MM.1S (cell line): ENCODE data around the gene C9orf153.

ENCODE experiments used
- DNase-seq: peaks from one replicate; pipeline ENCODE4 v3.0.0-alpha.2; 2015
- H2AFZ ChIP-seq: fragments of 300-600 bp; sonication (generic); 2 replicates; pipeline ENCODE4 v1.6.0; 2016; ENCODE audit warnings: antibody characterized with exemption, low read length
- H3F3A ChIP-seq: fragments of 300-600 bp; sonication (generic); 2 replicates; pipeline ENCODE4 v1.6.1; 2016; ENCODE audit warnings: mild to moderate bottlenecking, antibody characterized with exemption, low read length, moderate library complexity, mixed read lengths; ENCODE audit not compliant: insufficient read depth
- H3K27ac ChIP-seq: fragments of 300-600 bp; sonication (generic); 2 replicates; pipeline ENCODE4 v1.5.1; 2016; ENCODE audit warnings: mild to moderate bottlenecking, low read length
- H3K27me3 ChIP-seq: fragments of 300-600 bp; sonication (generic); replicated peaks from 2 replicates; pipeline ENCODE4 v1.6.0; 2016; ENCODE audit warnings: low read length; ENCODE audit not compliant: insufficient read depth
- H3K36me3 ChIP-seq: fragments of 300-600 bp; sonication (generic); replicated peaks from 2 replicates; pipeline ENCODE4 v1.6.1; 2016; ENCODE audit warnings: mild to moderate bottlenecking, low read length, mixed read lengths; ENCODE audit not compliant: insufficient read depth
- H3K4me1 ChIP-seq: fragments of 300-600 bp; sonication (generic); 2 replicates; pipeline ENCODE4 v1.6.1; 2016; ENCODE audit warnings: low read length, mixed read lengths
- H3K4me2 ChIP-seq: fragments of 300-600 bp; sonication (generic); 2 replicates; pipeline ENCODE4 v1.6.0; 2016; ENCODE audit warnings: low read depth, low read length
- H3K4me3 ChIP-seq: fragments of 300-600 bp; sonication (generic); 2 replicates; pipeline ENCODE4 v1.5.1; 2016; ENCODE audit warnings: low read length, mixed read lengths
- H3K79me2 ChIP-seq: fragments of 300-600 bp; sonication (generic); 2 replicates; pipeline ENCODE4 v1.6.1; 2016; ENCODE audit warnings: mixed run types, low read length, mixed read lengths
- H3K9ac ChIP-seq: fragments of 300-600 bp; sonication (generic); 2 replicates; pipeline ENCODE4 v1.6.1; 2016; ENCODE audit warnings: low read length, mixed read lengths
- H3K9me2 ChIP-seq: fragments of 300-600 bp; sonication (generic); replicated peaks from 2 replicates; pipeline ENCODE4 v1.6.1; 2016; ENCODE audit warnings: mild to moderate bottlenecking, low read length, mixed read lengths; ENCODE audit not compliant: insufficient read depth
- H3K9me3 ChIP-seq: fragments of 300-600 bp; sonication (generic); replicated peaks from 2 replicates; pipeline ENCODE4 v1.6.1; 2016; ENCODE audit warnings: mild to moderate bottlenecking, low read length, mixed read lengths; ENCODE audit not compliant: insufficient read depth
- H4K20me1 ChIP-seq: fragments of 300-600 bp; sonication (generic); 2 replicates; pipeline ENCODE4 v1.6.1; 2016; ENCODE audit warnings: mild to moderate bottlenecking, low read length, moderate library complexity, mixed read lengths; ENCODE audit not compliant: insufficient read depth
- EZH2 ChIP-seq: fragments of 300-600 bp; sonication (generic); optimal IDR thresholded peaks from 2 replicates; pipeline ENCODE3; 2017; ENCODE audit warnings: low read depth, mild to moderate bottlenecking, antibody characterized with exemption, low read length, mixed read lengths
- EZH2phosphoT487 ChIP-seq: fragments of 300-600 bp; sonication (generic); IDR thresholded peaks from 2 replicates; pipeline ENCODE4 v1.6.1; 2018; ENCODE audit warnings: antibody characterized with exemption, low read length
- TF ChIP-seq, protein P1 (sequence below): fragments of 300-600 bp; sonication (generic); IDR thresholded peaks from 2 replicates; pipeline ENCODE4 v1.5.1; 2016; ENCODE audit warnings: antibody characterized with exemption, low read length, mixed read lengths

The C9orf153 gene

DNA sequence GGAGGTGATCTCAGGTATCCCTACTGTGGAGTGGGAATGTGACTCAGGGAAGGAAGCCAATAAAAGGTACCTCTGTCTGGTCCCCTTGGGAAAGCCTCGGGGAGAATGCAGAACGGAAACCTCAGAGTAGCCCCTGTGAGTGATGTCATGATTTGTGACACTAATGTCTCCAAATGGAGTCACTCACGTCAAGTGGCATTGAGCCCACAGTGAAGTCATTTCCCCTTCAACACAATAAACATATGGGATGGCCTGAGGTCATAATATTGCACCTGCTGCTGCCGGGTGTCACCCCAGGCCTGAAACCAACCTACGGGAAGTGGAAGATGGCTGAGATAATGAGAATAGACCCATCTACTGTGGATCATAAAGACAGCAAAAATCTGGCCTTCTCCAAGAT, 84.2 kb downstream of the C9orf153 start:
- Histone ChIP-seq H3K9ac (no peak overlapping the region), H3K27me3 (no peaks in the 10 kb centered on the region), H3F3A (no peaks in the 10 kb centered on the region), H4K20me1 (no peaks in the 10 kb centered on the region), H3K4me3 (no peak overlapping the region), H3K9me2 (no peaks in the 10 kb centered on the region), H3K79me2 (no peaks in the 10 kb centered on the region), H3K4me2 (no peak overlapping the region), H2AFZ (no peak overlapping the region), H3K4me1 (no peaks in the 10 kb centered on the region), H3K36me3 (no peaks in the 10 kb centered on the region), H3K9me3 (no peaks in the 10 kb centered on the region), H3K27ac (no peak overlapping the region)
- DNase-seq = no peak
- TF ChIP-seq, protein P1, sequence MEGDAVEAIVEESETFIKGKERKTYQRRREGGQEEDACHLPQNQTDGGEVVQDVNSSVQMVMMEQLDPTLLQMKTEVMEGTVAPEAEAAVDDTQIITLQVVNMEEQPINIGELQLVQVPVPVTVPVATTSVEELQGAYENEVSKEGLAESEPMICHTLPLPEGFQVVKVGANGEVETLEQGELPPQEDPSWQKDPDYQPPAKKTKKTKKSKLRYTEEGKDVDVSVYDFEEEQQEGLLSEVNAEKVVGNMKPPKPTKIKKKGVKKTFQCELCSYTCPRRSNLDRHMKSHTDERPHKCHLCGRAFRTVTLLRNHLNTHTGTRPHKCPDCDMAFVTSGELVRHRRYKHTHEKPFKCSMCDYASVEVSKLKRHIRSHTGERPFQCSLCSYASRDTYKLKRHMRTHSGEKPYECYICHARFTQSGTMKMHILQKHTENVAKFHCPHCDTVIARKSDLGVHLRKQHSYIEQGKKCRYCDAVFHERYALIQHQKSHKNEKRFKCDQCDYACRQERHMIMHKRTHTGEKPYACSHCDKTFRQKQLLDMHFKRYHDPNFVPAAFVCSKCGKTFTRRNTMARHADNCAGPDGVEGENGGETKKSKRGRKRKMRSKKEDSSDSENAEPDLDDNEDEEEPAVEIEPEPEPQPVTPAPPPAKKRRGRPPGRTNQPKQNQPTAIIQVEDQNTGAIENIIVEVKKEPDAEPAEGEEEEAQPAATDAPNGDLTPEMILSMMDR = no peak
- TF ChIP-seq EZH2phosphoT487 = no peak
- no peak for TF ChIP-seq EZH2
